Hematopoietic multipotent progenitor cell treated with erythropoietin and hydrocortisone succinate and interleukin-3 and kit ligand, for 8 days (in vitro differentiated cells): ENCODE measurements around the gene AVP.
"Not testable (repeated sequence)": the region's sequence is repeated elsewhere in the genome, so short reads cannot be mapped to it uniquely, and the experiment has no call there.

Experiments used
- DNase-seq: peaks from one replicate; pipeline ENCODE4 v3.0.0-alpha.2; 2015

Gene AVP, protein sequence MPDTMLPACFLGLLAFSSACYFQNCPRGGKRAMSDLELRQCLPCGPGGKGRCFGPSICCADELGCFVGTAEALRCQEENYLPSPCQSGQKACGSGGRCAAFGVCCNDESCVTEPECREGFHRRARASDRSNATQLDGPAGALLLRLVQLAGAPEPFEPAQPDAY

DNA sequence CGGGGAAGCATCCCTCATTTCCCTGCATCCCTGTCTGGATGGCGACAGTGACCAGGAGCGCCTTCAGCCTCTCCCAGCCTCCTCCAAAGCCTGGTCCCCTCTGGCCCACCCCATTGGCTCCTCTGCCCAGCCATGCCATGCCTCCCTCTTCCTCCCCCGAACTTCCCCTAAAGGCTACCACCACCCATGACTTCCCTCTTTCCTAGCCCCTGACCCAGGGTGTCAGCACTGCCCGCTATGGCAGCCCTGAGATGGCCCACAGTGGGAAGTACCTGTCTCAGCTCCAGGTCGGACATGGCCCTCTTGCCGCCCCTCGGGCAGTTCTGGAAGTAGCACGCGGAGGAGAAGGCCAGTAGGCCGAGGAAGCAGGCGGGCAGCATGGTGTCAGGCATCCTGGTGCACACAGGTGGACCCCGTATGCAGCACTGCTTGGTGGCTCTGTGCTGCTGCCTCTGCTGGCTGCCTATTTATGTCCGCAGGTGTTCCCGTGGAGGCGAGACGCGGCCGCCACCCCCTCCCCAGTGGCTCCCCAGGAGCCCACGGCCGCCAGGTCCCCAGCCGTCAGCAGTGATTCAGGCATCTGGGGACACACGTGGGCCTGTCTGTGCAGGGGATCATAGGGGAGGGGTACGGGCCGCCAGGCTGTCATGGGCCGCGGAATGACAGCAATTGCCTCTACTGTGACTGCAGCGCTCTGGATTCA is at the start of gene AVP:
AVP (minus strand) TSS at position 442 of the 703 bp plus-strand sequence; CDS start at position 392, 50 bp downstream.
- DNase-seq: no peak

DNA sequence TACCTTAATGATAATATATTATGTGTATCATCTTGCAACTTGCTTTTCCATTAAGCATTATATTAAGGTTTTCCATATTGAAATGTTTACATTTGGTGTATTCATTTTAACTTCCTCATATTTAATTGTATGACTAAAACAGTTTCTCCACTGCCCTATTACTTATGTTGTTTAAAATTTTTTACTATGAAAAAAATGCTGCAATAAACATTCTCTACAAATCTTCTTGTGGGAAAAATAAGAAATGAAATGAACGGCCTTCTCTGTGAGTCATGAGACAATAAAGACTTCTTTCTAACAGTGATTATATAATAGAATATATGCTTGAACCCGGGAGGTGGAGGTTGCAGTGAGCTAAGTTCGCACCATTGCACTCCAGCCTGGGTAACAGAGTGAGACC is 49.6 kb upstream of the AVP start:
- DNase-seq: no peak

DNA sequence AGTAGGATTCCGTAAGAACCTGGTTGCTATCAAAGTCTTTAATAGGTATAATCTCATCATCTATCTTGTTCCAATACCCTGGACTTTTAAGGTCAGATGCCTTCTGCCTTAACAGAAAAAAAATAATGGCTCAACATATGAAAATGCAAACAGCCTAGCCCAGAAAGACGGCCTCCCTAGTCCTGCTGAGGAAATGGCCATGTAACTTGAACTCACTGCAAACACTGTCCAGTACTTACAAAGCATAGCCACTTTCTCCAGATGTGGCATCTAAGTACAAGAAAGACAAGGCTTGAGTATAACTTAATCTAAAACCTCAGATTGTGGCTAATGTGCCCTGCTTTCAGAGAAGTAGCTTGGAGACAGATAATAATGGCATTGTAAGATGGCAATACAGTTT is 48.6 kb upstream of the AVP start:
- DNase-seq: no peak

DNA sequence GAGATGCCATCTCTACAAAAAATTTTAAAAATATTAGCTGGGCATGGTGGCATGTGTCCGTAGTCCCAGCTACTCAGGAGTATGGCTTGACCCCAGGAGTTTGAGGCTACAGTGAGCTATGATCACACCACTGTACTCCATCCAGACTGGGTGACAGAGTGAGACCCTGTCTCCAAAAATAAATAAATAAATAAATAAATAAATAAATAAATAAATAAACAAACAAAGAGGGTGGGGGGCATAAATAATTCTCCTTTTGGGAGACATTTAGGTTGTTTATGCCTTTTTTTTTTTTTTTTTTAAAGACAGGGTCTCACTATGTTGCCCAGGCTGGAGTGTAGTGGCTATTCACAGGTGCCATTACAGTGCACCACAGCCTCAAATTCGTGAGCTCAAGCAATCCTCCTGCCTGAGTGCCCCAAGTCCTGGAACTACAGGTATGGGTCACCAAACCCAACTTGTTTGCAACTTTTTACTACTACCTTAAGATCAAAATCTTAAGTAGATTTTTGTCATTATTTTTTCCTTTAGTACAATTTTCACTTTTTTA is 45.6 kb upstream of the AVP start:
- DNase-seq: no peak

DNA sequence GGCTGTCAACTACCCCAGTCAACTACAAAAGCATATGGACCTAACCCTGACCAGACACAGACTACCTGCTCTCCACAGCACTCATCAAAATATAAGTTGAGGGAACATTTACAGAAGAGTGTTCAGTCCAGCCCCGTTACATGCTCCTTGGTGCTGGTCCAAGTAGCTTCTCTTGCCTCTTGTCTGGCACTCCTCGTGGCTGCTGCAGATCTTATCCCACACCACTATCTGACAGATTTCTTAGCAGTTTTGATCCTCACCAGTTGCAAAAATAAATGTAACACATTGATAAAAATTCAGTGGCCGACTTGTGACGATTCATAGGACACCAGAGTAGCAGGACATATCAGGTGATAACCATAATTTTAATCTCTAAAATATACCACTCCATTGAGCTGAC is 44.6 kb upstream of the AVP start:
- DNase-seq: peak; percentile 20

DNA sequence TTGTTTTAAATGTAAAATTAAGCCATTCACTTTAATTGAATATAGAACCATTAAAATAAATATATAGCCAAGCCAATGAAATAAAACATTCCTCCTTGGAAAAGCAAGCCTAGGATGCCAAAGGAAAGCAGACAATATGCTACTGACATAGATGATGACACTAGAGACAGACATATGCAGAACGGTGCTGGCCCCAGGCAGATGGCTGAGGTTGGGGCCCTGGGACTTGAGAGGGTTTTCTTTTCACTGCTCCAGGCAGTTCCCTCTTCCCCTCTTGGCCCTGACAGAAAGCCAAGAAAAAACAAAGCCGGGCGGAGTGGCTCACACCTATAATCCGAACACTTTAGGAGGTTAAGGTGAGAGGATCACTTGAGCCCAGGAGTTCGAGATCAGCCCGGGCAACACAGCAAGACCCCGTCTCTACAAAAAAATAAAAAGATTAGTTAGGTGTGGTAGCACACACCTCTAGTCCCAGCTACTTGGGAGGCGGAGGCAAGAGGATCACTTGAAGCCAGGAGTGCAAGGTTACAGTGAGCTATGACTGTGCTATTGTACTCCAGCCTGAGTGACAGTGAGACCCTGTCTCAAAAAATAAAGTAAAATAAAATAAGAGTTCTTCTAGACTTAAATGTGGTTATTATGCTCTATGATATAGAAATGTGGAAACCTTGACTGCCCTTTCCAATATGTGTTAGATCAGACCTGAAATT is 43.9 kb upstream of the AVP start:
- no peak for DNase-seq

DNA sequence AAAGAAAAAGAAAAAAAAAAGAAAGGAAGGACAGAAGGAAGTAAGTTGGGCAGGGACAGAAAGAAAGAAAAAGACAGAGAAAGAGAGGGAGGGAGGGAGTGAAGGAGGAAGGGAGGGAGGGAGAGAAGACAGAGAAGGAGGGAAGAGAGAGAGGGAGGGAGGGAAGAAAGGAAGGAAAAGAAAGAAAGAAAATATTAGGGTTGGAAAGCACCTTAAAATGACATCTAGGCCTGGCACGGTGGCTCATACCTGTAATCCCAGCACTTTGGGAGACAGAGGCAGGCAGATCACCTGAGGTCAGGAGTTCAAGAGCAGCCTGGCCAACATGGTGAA is 42.0 kb upstream of the AVP start:
- no peak for DNase-seq

DNA sequence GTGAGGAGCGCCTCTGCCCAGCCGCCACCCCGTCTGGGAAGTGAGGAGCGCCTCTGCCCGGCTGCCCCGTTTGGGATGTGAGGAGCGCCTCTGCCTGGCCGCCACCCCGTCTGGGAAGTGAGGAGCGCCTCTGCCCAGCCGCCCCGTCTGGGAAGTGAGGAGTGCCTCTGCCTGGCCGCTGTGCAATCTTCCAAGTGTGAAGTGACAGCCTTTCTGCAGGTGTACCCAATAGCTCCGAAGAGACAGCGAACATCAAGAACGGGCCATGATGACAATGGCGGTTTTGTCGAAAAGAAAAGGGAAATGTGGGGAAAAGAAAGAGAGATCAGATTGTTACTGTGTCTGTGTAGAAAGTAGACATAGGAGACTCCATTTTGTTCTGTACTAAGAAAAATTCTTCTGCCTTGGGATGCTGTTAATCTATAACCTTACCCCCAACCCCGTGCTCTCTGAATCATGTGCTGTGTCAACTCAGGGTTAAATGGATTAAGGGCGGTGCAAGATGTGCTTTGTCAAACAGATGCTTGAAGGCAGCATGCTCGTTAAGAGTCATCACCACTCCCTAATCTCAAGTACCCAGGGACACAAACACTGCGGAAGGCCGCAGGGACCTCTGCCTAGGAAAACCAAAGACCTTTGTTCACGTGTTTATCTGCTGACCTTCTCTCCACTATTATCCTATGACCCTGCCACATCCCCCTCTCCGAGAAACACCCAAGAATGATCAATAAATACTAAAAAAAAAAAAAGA is 41.4 kb upstream of the AVP start:
- not testable (repeated sequence) for DNase-seq

DNA sequence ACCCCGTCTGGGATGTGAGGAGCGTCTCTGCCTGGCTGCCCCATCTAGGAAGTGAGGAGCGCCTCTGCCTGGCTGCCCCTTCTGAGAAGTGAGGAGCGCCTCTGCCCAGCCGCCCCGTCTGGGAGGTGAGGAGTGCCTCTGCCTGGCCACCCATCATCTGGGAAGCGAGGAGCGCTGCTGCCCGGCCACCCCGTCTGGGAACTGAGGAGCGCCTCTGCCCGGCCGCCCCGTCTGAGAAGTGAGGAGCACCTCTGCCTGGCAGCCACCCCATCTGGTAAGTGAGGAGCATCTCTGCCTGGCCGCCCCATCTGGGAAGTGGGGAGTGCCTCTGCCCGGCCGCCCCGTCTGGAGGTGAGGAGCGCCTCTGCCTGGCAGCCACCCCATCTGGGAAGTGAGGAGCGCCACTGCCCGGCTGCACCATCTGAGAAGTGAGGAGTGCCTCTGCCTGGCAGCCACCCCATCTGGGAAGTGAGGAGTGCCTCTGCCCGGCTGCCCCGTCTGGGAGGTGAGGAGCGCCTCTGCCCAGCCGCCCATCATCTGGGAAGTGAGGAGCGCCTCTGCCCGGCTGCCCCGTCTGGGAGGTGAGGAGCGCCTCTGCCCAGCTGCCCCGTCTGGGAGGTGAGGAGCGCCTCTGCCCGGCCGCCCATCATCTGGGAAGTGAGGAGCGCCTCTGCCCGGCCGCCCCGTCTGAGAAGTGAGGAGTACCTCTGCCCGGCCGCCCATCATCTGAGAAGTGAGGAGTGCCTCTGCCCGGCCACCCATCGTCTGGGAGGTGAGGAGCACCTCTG is 40.4 kb upstream of the AVP start:
- not testable (repeated sequence) for DNase-seq

DNA sequence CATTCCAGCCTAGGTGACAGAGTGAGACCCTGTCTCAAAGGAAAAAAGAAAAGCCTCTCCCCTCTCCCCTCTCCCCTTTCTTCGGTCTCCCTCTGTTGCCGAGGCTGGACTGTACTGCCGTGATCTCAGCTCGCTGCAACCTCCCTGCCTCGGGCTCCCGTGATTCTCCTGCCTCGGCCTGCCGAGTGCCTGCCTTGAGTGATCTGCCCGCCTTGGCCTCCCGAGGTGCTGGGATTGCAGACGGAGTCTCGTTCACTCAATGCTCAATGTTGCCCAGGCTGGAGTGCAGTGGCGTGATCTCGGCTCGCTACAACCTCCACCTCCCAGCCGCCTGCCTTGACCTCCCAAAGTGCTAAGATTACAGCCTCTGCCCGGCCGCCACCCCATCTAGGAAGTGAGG is 39.6 kb upstream of the AVP start:
- DNase-seq: not testable (repeated sequence)

DNA sequence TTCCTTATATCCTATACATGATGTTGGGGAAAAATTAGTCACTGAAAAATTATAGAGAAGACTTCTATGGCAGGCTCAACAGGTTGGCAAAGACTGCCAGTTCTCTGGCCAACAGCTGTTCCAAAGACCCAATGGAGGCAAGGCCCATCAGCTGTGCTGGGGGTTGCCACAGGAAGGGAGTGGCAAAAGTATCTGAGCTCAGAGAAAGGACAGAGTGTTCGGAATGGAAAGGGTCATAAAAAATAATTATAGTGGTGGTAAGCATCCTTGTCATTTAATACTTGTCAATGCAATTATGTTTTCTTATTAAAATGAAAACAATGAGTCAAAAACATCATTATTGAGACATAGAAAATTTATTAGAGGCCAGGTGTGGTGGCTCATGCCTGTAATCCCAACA is 39.0 kb upstream of the AVP start:
- no peak for DNase-seq

DNA sequence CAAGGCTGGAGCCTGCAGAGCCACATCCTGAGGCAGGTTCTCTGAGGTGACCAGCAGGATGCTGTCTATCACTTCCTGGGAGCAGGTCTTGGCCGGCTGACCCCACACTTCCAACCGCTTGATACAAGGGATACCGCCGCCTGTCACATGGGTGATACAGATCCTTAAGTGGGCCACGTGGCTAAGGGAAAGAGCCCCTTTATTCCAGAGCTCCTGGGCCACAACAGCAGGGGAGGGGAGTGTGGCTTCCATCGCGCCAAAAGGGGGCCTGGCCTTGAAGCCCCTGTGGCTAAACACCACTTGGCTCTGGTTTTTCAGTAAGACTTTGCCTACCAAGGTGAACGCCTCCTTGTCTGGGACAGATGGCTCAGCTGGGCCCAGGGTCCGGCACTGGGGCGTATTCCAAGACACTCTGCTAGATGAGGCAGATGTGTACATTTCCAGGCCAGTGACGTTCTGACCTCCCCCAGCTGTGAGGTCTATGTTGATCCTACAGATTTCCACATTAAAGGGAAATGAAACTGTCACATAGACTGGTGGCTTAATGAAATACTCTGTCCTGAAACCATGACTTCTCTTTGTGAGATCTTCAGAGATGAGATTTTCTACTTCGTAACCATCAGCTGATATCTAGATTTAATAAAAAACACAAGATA is 37.6 kb upstream of the AVP start:
- no peak for DNase-seq

DNA sequence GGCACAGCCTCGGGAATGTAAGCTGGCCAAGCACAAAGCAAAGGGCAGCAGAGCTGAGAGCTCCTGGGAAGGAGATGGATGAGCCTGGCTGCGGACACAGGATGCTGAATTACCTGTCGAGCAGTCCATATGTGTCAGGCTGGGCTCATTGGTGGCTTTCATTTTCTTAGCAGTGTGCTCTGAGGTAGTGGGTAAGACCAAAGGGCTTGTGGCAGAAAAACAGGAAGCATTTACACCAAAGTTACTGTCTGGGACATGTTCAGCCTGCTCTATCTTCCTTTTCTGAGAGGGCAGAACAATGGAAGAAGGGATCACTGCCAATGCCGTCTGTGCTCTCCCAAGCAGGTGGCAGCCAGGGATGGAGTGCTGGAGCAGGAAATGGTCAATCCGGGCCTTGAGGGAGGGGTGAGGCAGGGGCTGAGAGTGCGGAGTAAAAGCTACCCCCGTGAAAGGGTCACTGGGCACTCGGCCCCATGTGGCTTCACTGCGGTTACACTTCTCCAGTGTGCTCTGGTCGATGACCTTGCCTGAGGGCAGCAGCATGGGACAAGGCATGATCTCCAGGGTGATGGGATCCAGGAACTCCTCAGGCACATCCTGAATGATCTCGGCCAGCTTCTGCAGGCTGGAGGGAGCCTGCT is 36.9 kb upstream of the AVP start:
- DNase-seq: no peak

DNA sequence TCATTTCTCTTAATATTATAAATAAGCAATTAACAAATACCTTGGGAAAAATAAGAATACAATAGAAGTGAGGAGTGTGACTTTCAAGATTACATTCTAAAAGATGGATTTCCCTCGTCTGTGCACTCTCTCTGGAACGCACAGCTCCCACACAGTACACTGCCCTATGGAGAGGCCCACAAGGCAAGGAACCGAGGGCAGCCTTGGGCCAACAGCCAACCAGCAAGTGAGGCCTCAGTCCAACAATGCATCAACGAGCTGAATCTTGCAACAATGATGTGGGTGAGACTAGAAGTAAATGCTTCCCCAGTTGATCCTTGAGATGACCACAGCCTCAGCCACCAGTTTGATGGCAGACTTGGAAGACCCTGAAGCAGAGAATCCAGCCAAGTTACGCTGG is 34.5 kb upstream of the AVP start:
- no peak for DNase-seq

DNA sequence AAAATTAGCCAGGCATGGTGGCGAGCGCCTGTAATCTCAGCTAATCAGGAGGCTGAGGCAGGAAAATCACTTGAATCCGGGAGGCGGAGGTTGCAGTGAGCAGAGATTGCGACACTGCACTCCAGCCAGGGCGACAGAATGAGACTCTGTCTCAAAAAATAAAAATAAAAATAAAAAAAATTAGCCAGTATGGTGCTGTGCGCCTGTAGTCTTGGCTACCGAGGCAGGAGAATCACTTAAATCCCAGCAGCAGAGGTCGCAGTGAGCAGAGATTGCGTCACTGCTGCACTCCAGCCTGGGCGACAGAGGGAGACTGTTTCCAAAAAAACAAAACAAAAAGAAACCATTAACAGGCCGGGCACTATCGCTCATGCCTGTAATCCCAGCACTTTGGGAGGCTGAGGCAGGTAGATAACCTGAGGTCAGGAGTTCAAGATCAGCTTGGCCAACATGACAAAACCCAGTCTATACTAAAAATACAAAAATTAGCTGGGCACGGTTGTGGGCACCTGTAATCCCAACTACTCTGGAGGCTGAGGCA is 33.4 kb upstream of the AVP start:
- peak; percentile 75 for DNase-seq

DNA sequence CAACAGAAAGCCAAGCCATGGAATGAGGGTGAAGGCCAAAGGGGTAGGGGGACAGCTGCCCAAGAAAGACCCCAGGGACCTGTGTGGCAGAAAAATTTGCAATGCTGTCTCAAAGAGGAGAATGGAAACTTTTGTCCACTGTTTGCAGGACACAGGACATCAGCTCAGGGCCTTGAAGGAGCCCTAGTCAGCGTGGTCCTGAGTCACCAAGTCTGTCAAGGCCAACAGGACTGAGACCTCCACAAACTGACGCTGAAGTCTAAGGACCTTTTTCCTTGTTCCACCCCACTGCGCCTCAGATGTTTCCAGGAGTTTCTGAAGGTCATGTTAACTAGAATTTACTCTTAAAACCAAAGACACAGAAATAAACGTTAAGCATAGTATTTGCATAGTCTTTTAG is 31.8 kb upstream of the AVP start:
- DNase-seq: no peak

DNA sequence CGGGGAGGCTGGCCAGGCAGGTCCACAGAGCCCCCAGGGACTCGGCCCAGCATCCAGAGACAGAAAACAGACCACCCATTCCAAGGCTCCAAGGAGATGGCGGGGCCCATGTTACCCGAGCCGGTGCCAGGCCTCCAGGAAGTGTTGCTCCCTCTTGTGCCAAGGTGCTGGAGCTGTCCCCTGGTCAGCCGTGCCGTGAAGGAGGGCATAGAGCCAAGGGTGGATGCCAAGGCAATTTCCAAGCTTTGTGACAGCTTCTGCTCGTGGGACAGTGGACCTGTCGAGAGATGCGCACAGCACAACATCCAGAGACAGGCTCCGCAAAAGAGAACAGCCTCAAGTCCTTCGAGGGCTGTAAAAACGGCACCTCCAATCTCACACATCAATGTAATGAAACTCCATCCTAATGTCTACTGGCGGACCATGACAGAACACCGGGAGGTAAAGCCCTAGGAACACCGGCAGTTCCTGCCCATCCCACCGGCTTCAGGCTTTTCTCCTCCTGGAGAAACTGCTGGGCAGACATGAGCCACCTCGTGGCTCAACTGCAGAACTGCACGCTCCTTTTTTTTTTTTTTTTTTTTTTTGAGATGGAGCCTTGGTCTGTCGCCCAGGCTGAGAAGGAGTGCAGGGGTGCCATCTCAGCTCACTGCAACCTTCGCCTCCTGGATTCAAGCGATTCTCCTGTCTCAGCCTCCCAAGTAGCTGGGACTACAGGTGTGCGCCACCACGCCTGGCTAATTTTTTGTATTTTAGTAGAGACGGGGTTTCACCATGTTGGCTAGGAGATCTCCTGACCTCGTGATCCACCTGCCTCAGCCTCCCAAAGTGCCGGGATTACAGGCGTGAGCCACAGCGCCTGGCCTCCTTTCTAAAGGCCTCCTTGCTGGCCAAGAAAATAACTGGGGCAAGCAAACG is 30.9 kb upstream of the AVP start:
- peak; percentile 55 for DNase-seq

DNA sequence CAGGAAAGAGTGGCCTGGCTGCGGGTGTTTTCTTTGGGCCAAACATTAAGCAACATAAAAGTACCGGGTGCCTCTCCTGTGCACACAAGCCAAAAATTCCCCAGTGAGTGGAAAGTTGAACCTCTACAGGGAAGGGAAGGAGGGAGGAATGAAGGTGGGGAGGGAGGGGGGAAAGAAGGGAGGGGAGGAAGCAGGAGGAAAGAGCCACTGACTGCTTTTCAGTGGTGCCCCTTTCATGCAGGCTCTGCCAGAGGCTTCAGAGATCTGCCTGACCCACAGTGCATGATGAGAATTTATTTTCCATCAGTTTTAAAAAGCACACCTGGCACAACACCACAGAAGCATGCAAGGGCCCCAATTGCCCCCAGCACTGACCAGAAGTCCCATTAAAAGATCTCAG is 27.5 kb upstream of the AVP start:
- no peak for DNase-seq

DNA sequence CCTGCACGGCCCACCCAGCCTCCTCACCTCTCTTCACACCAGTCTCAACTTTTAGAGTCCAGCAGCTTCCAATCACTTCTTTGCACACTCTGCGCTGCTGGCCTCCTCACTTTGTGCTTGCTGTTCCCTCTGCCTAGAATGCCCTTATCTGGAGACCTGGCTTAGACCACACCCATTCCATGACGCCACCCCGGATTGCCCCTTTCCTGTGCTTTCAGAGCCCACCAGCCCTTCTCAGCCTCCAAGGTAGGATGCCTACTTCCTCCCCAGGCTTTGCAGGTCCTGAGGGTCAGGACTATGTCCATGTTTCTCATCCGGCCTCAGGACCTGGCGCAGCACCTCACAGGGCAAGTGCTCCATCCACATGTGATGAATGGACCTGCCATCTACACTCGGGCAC is 27.0 kb upstream of the AVP start:
- DNase-seq: peak; percentile 13
